Osteoblast (primary cell): Measurements from ENCODE around the gene PXDN. TPM values are rescaled to one million over a fixed set of nuclear protein-coding genes. Genes with fewer than 3 reads are reported as not detected.

ENCODE experiments used
- DNase-seq: peaks from one replicate; pipeline ENCODE4 v3.0.0; 2011; ENCODE audit warnings: low spot score, mixed read lengths; ENCODE audit not compliant: insufficient read length; ENCODE audit errors: missing footprints
- H2AFZ ChIP-seq: 2 replicates; pipeline ENCODE4 v1.6.0; 2011; ENCODE audit warnings: mild to moderate bottlenecking, low read length
- H3K27ac ChIP-seq: 2 replicates; pipeline ENCODE4 v1.5.1; 2011; ENCODE audit warnings: mild to moderate bottlenecking, low read depth, low read length, moderate library complexity
- H3K27me3 ChIP-seq: 2 replicates; pipeline ENCODE4 v1.6.0; 2012; ENCODE audit warnings: mild to moderate bottlenecking, control low read depth, inconsistent platforms, low read length, moderate library complexity; ENCODE audit not compliant: insufficient read depth
- H3K36me3 ChIP-seq: 2 replicates; pipeline ENCODE4 v1.5.1; 2011; ENCODE audit warnings: mild to moderate bottlenecking, low read length, control low read depth, moderate library complexity; ENCODE audit not compliant: insufficient read depth
- H3K4me1 ChIP-seq: 2 replicates; pipeline ENCODE4 v1.5.1; 2011; ENCODE audit warnings: mild to moderate bottlenecking, low read length, control low read depth, moderate library complexity; ENCODE audit not compliant: insufficient read depth
- H3K4me2 ChIP-seq: 2 replicates; pipeline ENCODE4 v1.6.0; 2011; ENCODE audit warnings: mild to moderate bottlenecking, low read length; ENCODE audit not compliant: insufficient read depth
- H3K4me3 ChIP-seq: fragments of 200-600 bp; sonication (generic); 3 replicates; pipeline ENCODE4 v1.5.1; 2012; ENCODE audit warnings: mild to moderate bottlenecking, low read length, inconsistent platforms; ENCODE audit not compliant: insufficient read depth
- H3K79me2 ChIP-seq: 2 replicates; pipeline ENCODE4 v1.6.0; 2012; ENCODE audit warnings: mild to moderate bottlenecking, low read length, control low read depth, inconsistent platforms; ENCODE audit not compliant: insufficient read depth
- H3K9me3 ChIP-seq: 2 replicates; pipeline ENCODE4 v1.5.1; 2011; ENCODE audit warnings: low read depth, low read length, control low read depth
- H4K20me1 ChIP-seq: 2 replicates; pipeline ENCODE4 v1.6.0; 2012; ENCODE audit warnings: mild to moderate bottlenecking, low read length, control low read depth; ENCODE audit not compliant: insufficient read depth
- CTCF ChIP-seq: IDR thresholded peaks from 2 replicates; pipeline ENCODE4 v1.5.1; 2011; ENCODE audit warnings: mild to moderate bottlenecking, low read depth, low read length, moderate library complexity; ENCODE audit errors: extremely low read depth
- total RNA-seq: library from RNA; depleted of rRNA; stranded (reverse); fragments of >200 nt; gene quantifications from 2 replicates; pipeline ENCODE4 v1.2.3, GENCODE V29; 2012

The PXDN gene
- total RNA-seq, 1 donor, result 307 TPM

- no peak overlapping the region for H3K4me2 ChIP-seq
- H3K27me3 ChIP-seq, result peaks cover 34% of the 10 kb centered on the region
- no peak overlapping the region for H3K4me3 ChIP-seq
- H3K36me3 ChIP-seq, result no peaks in the 10 kb centered on the region
- H3K4me1 ChIP-seq, result peaks cover 16% of the 10 kb centered on the region
- H3K9me3 ChIP-seq, result no peaks in the 10 kb centered on the region
- no peaks in the 10 kb centered on the region for H3K79me2 ChIP-seq
- DNase-seq, result peak; percentile 65
- no peak for TF ChIP-seq CTCF
- no peak overlapping the region for H2AFZ ChIP-seq
- H3K27ac ChIP-seq, result no peak overlapping the region
- H4K20me1 ChIP-seq, result peaks cover 3% of the 10 kb centered on the region
These were observed 3.9 kb upstream of the PXDN start for GRCh38 chr2:1748176-1748740.

- Histone ChIP-seq H3K4me3 (no peak overlapping the region), H2AFZ (no peak overlapping the region), H3K27me3 (peaks cover 25% of the 10 kb centered on the region), H3K36me3 (no peaks in the 10 kb centered on the region), H3K27ac (no peak overlapping the region), H4K20me1 (peaks cover 3% of the 10 kb centered on the region), H3K4me1 (peaks cover 19% of the 10 kb centered on the region), H3K79me2 (peaks cover 1% of the 10 kb centered on the region), H3K9me3 (no peaks in the 10 kb centered on the region), H3K4me2 (no peak overlapping the region)
- no peak for TF ChIP-seq CTCF
- DNase-seq, result peak; percentile 66
These were observed 3.0 kb upstream of the PXDN start for GRCh38 chr2:1747065-1747941.

GRCh38 chr2:1746174-1747064 is 2.1 kb upstream of the PXDN start:
- no peak for TF ChIP-seq CTCF
- Histone ChIP-seq H3K4me2 (no peak overlapping the region), H3K4me1 (peaks cover 21% of the 10 kb centered on the region), H3K9me3 (no peaks in the 10 kb centered on the region), H4K20me1 (peaks cover 3% of the 10 kb centered on the region), H3K27ac (no peak overlapping the region), H3K27me3 (peaks cover 17% of the 10 kb centered on the region), H3K4me3 (no peak overlapping the region), H3K79me2 (peaks cover 10% of the 10 kb centered on the region), H2AFZ (no peak overlapping the region), H3K36me3 (no peaks in the 10 kb centered on the region)
- peak; percentile 41 for DNase-seq
